Heart left ventricle (tissue), 16 donors: ENCODE results near the gene SLC30A5. TPM values are rescaled to one million over a fixed set of nuclear protein-coding genes. Genes with fewer than 3 reads are reported as not detected.

ENCODE experiments used
- ATAC-seq, 4 donors: fragments of 200-7000 bp; cut with Tn5 transposase; one replicate each; pipeline ENCODE4 v1.9.1; 2020 to 2022; ENCODE audit warnings: moderate library complexity in 4 of 4, mild to moderate bottlenecking in 3 of 4, moderate number of reproducible peaks in 1 of 4
- DNase-seq, 5 donors: peaks; one replicate each; pipeline ENCODE4 v3.0.0-alpha.2; 2020
- H3K27ac ChIP-seq, 12 donors: fragments of 200-600 bp; sonication (generic) in 4 of 12; one replicate each; pipeline versions ENCODE4 v1.5.0 to v1.8.0; 2016 to 2022; ENCODE audit warnings: mild to moderate bottlenecking in 2 of 12
- H3K27me3 ChIP-seq, 9 donors: fragments of 200-600 bp; sonication (generic) in 2 of 9; one replicate each; pipeline versions ENCODE4 v1.5.1 to v1.8.0; 2016 to 2022; ENCODE audit warnings: mild to moderate bottlenecking in 3 of 9
- H3K36me3 ChIP-seq, 9 donors: fragments of 200-600 bp; sonication (generic) in 2 of 9; one replicate each; pipeline versions ENCODE4 v1.5.0 to v1.8.0; 2018 to 2022; ENCODE audit warnings: mild to moderate bottlenecking in 2 of 9
- H3K4me1 ChIP-seq, 12 donors: fragments of 200-600 bp; sonication (generic) in 4 of 12; one replicate each; pipeline versions ENCODE4 v1.5.0 to v1.8.0; 2016 to 2022; ENCODE audit warnings: mild to moderate bottlenecking in 3 of 12
- H3K4me3 ChIP-seq, 12 donors: fragments of 200-600 bp; sonication (generic) in 4 of 12; one replicate each; pipeline versions ENCODE4 v1.5.0 to v1.8.0; 2017 to 2022; ENCODE audit warnings: mild to moderate bottlenecking in 9 of 12, moderate library complexity in 4 of 12
- H3K9me3 ChIP-seq, 12 donors: fragments of 200-600 bp; sonication (generic) in 4 of 12; one replicate each; pipeline versions ENCODE4 v1.5.0 to v1.8.0; 2016 to 2022; ENCODE audit warnings: mild to moderate bottlenecking in 1 of 12
- CTCF ChIP-seq, 12 donors: fragments of 200-600 bp; sonication (generic) in 4 of 12; IDR thresholded peaks; one replicate each; pipeline versions ENCODE4 v1.5.0 to v1.8.0; 2018 to 2022; ENCODE audit warnings: antibody characterized with exemption in 12 of 12, mild to moderate bottlenecking in 5 of 12
- POLR2A ChIP-seq, 2 donors: fragments of 450-650 bp; IDR thresholded peaks; one replicate each; pipeline ENCODE4 v1.6.1; 2017; ENCODE audit warnings: antibody characterized with exemption in 2 of 2, mild to moderate bottlenecking in 2 of 2, moderate library complexity in 2 of 2
- WGBS, 4 donors: extraction: QIAGEN DNeasy Blood & Tissue Kit in 2 of 4; methylation state at CpG; one replicate each; pipeline versions ENCODE4 v1.1.5 to v1.1.7; 2013 to 2018; 5-methylcytosine and 5-hydroxymethylcytosine counted together
- intact Hi-C, 10 donors: fragments of 100-400 bp; cut with DNase I; formaldehyde crosslinking; loops; one replicate each; pipeline versions ENCODE4 v1.11.1 to v1.14.2; 2022
- polyA plus RNA-seq, 2 donors: library from polyadenylated mRNA; stranded (reverse); fragments of 200-250 nt; gene quantifications; one replicate each; pipeline ENCODE4 v1.2.3, GENCODE V29; 2013
- total RNA-seq, 9 donors: library from RNA; depleted of rRNA in 2 of 9; stranded (reverse); fragments of >200 nt in 2 of 9; fragmentation: NEBNext Ultra II Directional in 3 of 9; extraction: Animal tissue kit (Norgen Biotek cat#: 25700) in 3 of 9; gene quantifications; one replicate each; pipeline versions ENCODE4 v1.1.0 to v1.2.4, GENCODE V29; 2016 to 2023
- donor health status: ischemic (EF 13 %, LVEDD 7.1; RV severe dilation, severe dysfunction).
- donor health status: healthy with polysubstance abuse.
- donor health status: DM: no; HTN: yes; CAD: no.
- donor health status: DM: no; HTN: no; CAD: no.
- donor health status: ischemic (EF 25% LVEDD 6.9; RV normal size, moderate dysfunction).
- donor health status: ischemic (EF 25% LVEDD 5.7; RV mildly dilated, moderate dysfunction).
- donor health status: healthy.
- donor health status: DM: yes; HTN: yes; CAD: no.
- donor health status: ischemic (EF 35%, LVEDD 5.7; RV mildly dilated, moderate dysfunction).
- donor health status: nonischemic (EF 11% LVEDD 7.7; RV severe dilation, severe dysfunction).
- donor health status: DM: yes; HTN: yes; CAD: no.
- donor health status: PGD.
- donor health status: ischemic (EF 29% LVEDD 5.4; RV normal size, mild dysfunction).
- donor health status: nonischemic (EF 23%, LVEDD 6.1; RV moderate dilation, normal function).

The SLC30A5 gene
- total and polyA plus RNA-seq, 11 donors, result 21.0 to 44.3 (median 29.0) TPM

- intact Hi-C loops, result loop anchor here in 3 of 10 donors (10.0 kb wide), 4 partner anchors 46 to 316 kb away; partner anchors contain the start of genes AK6 (in 1 of the 3), CCDC125 (in 1 of the 3), CCNB1 (in 1 of the 3) and RAD17 (in 1 of the 3)
- no peak overlapping the region for H3K27ac ChIP-seq
- TF ChIP-seq POLR2A (IDR thresholded peaks at IDR 0.05) (no peak), CTCF (IDR thresholded peaks at IDR 0.05) (no peak)
- H3K9me3 ChIP-seq, result no peaks in the 10 kb centered on the region
- DNase-seq (no peak), ATAC-seq (no peak)
- H3K36me3 ChIP-seq, result no peaks in the 10 kb centered on the region
- H3K27me3 ChIP-seq, result no peaks in the 10 kb centered on the region
- WGBS, 4 donors, result 50 to 74% (median 69%) methylated on average over 1 of the region's 1 CpG
- no peak overlapping the region for H3K4me3 ChIP-seq
- H3K4me1 ChIP-seq, result no peaks in the 10 kb centered on the region
Measured at GRCh38 chr5:69049151-69049550, 44.7 kb upstream of the SLC30A5 start.

- 34 to 53% (median 49%) methylated on average over 2 of the region's 2 CpGs for WGBS, 4 donors
- Histone ChIP-seq H3K36me3 (no peaks in the 10 kb centered on the region), H3K27me3 (no peaks in the 10 kb centered on the region), H3K27ac (no peak overlapping the region), H3K4me1 (no peaks in the 10 kb centered on the region), H3K9me3 (no peaks in the 10 kb centered on the region), H3K4me3 (no peak overlapping the region)
- ATAC-seq, result no peak
- intact Hi-C loops, result loop anchor here in 3 of 10 donors (10.0 kb wide), 4 partner anchors 45 to 315 kb away; partner anchors contain the start of genes AK6 (in 1 of the 3), CCDC125 (in 1 of the 3), CCNB1 (in 1 of the 3) and RAD17 (in 1 of the 3)
- DNase-seq, result no peak
- TF ChIP-seq CTCF (IDR thresholded peaks at IDR 0.05), result no peak
- no peak for TF ChIP-seq POLR2A (IDR thresholded peaks at IDR 0.05)
Measured at GRCh38 chr5:69049796-69050195, 44.0 kb upstream of the SLC30A5 start.

- no peak overlapping the region for H3K27ac ChIP-seq
- H3K27me3 ChIP-seq, result no peaks in the 10 kb centered on the region
- 65 to 80% (median 72%) methylated on average over 3 of the region's 3 CpGs for WGBS, 4 donors
- H3K9me3 ChIP-seq, result no peaks in the 10 kb centered on the region
- H3K4me1 ChIP-seq, result no peaks in the 10 kb centered on the region
- no peaks in the 10 kb centered on the region for H3K36me3 ChIP-seq
- intact Hi-C loops, result no loop called here
- H3K4me3 ChIP-seq, result no peak overlapping the region
- no peak for DNase-seq
- no peak for ATAC-seq
- no peak for TF ChIP-seq CTCF (IDR thresholded peaks at IDR 0.05)
- no peak for TF ChIP-seq POLR2A (IDR thresholded peaks at IDR 0.05)
Measured at GRCh38 chr5:69050214-69050613, 43.6 kb upstream of the SLC30A5 start.

- Histone ChIP-seq H3K27ac (no peak overlapping the region), H3K36me3 (no peaks in the 10 kb centered on the region), H3K9me3 (no peaks in the 10 kb centered on the region), H3K4me1 (no peaks in the 10 kb centered on the region), H3K27me3 (no peaks in the 10 kb centered on the region), H3K4me3 (no peak overlapping the region)
- DNase-seq (no peak), ATAC-seq (no peak)
- no peak for TF ChIP-seq POLR2A (IDR thresholded peaks at IDR 0.05)
- no peak for TF ChIP-seq CTCF (IDR thresholded peaks at IDR 0.05)
- WGBS, 4 donors, result 83 to 96% (median 91%) methylated on average over 6 of the region's 6 CpGs
- intact Hi-C loops, result no loop called here
Measured at GRCh38 chr5:69052181-69052580, 41.6 kb upstream of the SLC30A5 start.
